ENCODE data around the gene NPR1. TPM values are rescaled to one million over a fixed set of nuclear protein-coding genes. Genes with fewer than 3 reads are reported as not detected.

NPR1 gene
- total RNA-seq, 4 donors from 2014 or later: 49.1 to 220 (median 88.8) TPM

GRCh38 chr1:153727463-153728304, 49.2 kb downstream of the NPR1 start, which contains the start of gene INTS3:
Gene INTS3, plus strand, starts transcription at chr1:153728050. Its CDS starts 585 bp downstream, at chr1:153728635.
- TF ChIP-seq, protein P1, sequence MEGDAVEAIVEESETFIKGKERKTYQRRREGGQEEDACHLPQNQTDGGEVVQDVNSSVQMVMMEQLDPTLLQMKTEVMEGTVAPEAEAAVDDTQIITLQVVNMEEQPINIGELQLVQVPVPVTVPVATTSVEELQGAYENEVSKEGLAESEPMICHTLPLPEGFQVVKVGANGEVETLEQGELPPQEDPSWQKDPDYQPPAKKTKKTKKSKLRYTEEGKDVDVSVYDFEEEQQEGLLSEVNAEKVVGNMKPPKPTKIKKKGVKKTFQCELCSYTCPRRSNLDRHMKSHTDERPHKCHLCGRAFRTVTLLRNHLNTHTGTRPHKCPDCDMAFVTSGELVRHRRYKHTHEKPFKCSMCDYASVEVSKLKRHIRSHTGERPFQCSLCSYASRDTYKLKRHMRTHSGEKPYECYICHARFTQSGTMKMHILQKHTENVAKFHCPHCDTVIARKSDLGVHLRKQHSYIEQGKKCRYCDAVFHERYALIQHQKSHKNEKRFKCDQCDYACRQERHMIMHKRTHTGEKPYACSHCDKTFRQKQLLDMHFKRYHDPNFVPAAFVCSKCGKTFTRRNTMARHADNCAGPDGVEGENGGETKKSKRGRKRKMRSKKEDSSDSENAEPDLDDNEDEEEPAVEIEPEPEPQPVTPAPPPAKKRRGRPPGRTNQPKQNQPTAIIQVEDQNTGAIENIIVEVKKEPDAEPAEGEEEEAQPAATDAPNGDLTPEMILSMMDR (IDR thresholded peaks at IDR 0.05; ENCODE audit: low read depth): no peak

DNA sequence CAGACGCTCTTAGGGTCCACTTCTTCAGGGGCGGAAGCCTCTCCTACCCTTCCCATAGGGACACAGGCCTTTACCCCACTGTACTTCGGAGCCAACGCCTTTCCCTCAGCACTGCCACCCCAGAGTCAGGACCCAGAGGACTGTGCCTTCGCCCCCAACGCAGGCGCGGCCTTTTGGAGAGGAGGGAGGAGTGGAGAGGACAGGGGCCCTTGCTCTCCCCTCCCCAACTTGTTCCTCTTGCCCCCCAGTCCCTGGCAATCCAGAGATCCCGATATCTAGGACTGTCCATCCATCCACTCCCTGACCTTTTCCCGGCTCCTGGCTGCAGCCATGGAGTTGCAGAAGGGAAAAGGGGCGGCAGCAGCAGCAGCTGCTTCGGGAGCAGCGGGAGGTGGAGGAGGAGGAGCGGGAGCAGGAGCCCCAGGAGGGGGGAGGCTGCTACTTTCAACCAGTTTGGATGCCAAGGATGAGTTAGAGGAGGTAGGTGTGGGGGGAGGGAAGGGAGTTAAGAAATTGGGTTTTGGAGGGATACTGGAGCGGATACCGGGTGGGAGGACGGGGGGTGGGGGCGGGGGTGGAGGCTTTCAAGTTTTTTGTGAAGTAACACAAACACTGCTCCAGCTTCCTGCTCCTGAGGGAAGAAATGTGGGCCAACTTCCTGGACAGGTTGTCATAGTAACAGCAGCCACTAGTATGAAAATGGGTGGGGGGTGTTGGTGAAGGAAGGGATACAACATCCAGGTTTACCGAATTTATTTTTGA, 50.0 kb downstream of the NPR1 start:
- TF ChIP-seq, protein P1 (IDR thresholded peaks at IDR 0.05; ENCODE audit: low read depth): no peak

- TF ChIP-seq, protein P1 (IDR thresholded peaks at IDR 0.05; ENCODE audit: low read depth): no peak
These were observed 52.0 kb downstream of the NPR1 start for GRCh38 chr1:153730468-153730988.

- TF ChIP-seq, protein P1 (IDR thresholded peaks at IDR 0.05; ENCODE audit: low read depth): no peak
These were observed 55.5 kb downstream of the NPR1 start for GRCh38 chr1:153733970-153734369.

DNA sequence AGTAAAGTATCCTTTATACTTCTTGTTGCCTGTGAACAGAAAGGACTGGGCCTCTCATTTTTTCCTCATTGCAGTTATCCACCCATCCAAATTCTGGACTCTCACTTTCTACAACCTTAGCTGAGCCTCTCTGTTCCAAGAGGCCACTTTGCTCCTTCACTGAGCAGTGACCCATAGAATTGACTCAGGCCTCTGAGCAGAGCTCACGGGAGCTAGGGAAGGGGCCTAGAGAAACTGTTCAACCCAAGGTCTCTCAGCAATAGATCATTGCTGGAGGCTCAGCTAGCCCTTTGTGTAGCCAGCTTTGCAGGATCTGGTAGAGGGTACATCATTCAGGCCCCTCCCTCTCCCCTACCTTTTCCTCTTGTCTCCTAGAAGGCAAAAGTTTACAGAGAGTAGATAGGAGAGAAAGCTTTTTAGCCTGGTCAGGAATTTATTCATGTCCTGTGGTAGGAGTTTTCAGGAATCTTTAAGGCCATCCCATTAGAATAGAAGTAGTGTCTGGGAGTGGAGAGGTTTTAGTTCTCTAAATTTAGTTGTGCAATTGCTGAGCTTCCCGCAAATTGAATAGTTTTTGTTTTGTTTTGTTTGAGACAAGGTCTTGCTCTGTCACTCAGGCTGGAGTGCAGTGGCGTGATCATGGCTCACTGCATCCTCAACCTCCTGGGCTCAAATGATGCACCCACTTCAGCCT, 56.1 kb downstream of the NPR1 start:
- TF ChIP-seq, protein P1 (IDR thresholded peaks at IDR 0.05; ENCODE audit: low read depth): no peak

DNA sequence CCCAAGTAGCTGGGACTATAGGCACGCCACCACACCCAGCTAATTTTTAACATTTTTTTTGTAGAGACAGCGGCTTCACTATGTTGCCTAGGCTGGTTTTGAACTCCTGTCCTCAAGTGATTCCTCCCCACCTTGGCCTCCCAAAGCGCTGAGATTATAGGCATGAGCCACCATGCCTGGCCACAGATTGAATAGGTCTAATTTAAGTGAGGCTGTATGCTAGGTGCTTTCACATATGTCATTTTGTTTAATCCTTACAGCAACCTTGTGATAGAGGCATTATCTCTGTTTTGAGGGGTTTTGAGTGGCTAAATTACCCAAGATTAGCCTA, 56.6 kb downstream of the NPR1 start:
- TF ChIP-seq, protein P1 (IDR thresholded peaks at IDR 0.05; ENCODE audit: low read depth): no peak

Data from subcutaneous adipose tissue (tissue), 4 donors.